Measurements from ENCODE around the gene ACKR4. TPM values are rescaled to one million over a fixed set of nuclear protein-coding genes. Genes with fewer than 3 reads are reported as not detected.

ACKR4 gene
- total RNA-seq, 6 donors from 2014 or later: 3.7 to 8.5 (median 7.2) TPM; not detected in 1

- no peak overlapping the region for H3K4me3 ChIP-seq
- no peaks in the 10 kb centered on the region for H3K4me1 ChIP-seq
- no peak overlapping the region for H3K27ac ChIP-seq
- H3K27me3 ChIP-seq: no peaks in the 10 kb centered on the region
- no peaks in the 10 kb centered on the region for H3K9me3 ChIP-seq
- no peak for TF ChIP-seq POLR2A (IDR thresholded peaks at IDR 0.05)
- no peak for TF ChIP-seq EP300 (IDR thresholded peaks at IDR 0.05)
- TF ChIP-seq CTCF (IDR thresholded peaks at IDR 0.05): no peak
- no peak for TF ChIP-seq POLR2AphosphoS5 (IDR thresholded peaks at IDR 0.05)
- peaks cover 0 to 12% (median 0%) of the 10 kb centered on the region in 4 donors for H3K36me3 ChIP-seq
- no peak for ATAC-seq (ENCODE audit: low FRiP score in 2 of 2)
- DNase-seq: no peak
- WGBS, 2 donors: 81 to 90% methylated on average over 4 of the region's 4 CpGs
These were observed 36.1 kb upstream of the ACKR4 start for GRCh38 chr3:132561003-132561402.

DNA sequence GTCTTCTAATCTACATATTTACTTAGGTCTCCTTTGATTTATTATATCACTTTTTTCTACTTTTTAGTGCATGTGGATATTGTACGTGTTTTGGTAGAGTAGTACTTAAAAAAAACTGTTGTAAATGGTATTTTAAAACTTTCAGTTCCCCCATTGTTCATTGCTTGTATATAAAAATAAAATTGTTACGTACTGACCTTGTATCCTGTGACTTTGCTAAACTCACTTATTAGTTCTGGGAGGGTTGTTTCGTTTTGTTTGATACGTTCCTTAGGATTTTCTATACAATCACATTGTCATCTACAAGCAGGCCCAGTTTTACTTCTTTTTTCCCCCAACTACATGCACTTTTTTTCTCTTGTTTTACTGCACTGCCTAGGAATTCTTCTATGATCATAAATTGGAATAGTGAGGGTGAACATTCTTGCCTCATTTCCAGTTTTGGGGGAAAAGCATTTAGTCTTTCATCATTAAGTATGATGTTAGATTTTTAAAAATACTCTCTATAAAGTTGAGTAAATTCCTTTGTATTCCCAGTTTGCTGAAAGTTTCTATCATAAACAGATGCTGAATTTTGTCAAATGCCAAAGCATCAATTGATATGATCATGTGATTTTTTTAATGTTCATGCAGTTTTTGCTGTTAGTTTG is 33.5 kb upstream of the ACKR4 start:
- DNase-seq: no peak
- no peak for TF ChIP-seq POLR2AphosphoS5 (IDR thresholded peaks at IDR 0.05)
- no peak overlapping the region for H3K27ac ChIP-seq
- peaks cover 0 to 7% (median 0%) of the 10 kb centered on the region in 4 donors for H3K36me3 ChIP-seq
- no peaks in the 10 kb centered on the region for H3K9me3 ChIP-seq
- peak in 1 of 2 donors; percentile 23 for ATAC-seq (ENCODE audit: low FRiP score in 2 of 2)
- 85 to 88% methylated on average over 4 of the region's 4 CpGs for WGBS, 2 donors
- H3K4me1 ChIP-seq: no peaks in the 10 kb centered on the region
- no peaks in the 10 kb centered on the region for H3K27me3 ChIP-seq
- no peak overlapping the region for H3K4me3 ChIP-seq

- WGBS, 2 donors: 76 to 85% methylated on average over 2 of the region's 2 CpGs
- ATAC-seq (ENCODE audit: low FRiP score in 2 of 2) (no peak), DNase-seq (no peak)
- H3K27me3 ChIP-seq: no peaks in the 10 kb centered on the region
- no peaks in the 10 kb centered on the region for H3K4me1 ChIP-seq
- H3K36me3 ChIP-seq: peaks cover 0 to 4% (median 0%) of the 10 kb centered on the region in 4 donors
- TF ChIP-seq CTCF (IDR thresholded peaks at IDR 0.05): no peak
- no peak for TF ChIP-seq POLR2AphosphoS5 (IDR thresholded peaks at IDR 0.05)
- no peak for TF ChIP-seq POLR2A (IDR thresholded peaks at IDR 0.05)
- no peak for TF ChIP-seq EP300 (IDR thresholded peaks at IDR 0.05)
- no peak overlapping the region for H3K4me3 ChIP-seq
- H3K27ac ChIP-seq: no peak overlapping the region
- H3K9me3 ChIP-seq: no peaks in the 10 kb centered on the region
These were observed 33.0 kb upstream of the ACKR4 start for GRCh38 chr3:132564070-132564465.

- Histone ChIP-seq H3K27me3 (no peaks in the 10 kb centered on the region), H3K9me3 (no peaks in the 10 kb centered on the region), H3K36me3 (no peaks in the 10 kb centered on the region), H3K4me1 (no peaks in the 10 kb centered on the region), H3K4me3 (no peak overlapping the region), H3K27ac (no peak overlapping the region)
- WGBS, 2 donors: 79 to 86% methylated on average over 2 of the region's 2 CpGs
- ATAC-seq (ENCODE audit: low FRiP score in 2 of 2): no peak
- no peak for DNase-seq
- no peak for TF ChIP-seq POLR2AphosphoS5 (IDR thresholded peaks at IDR 0.05)
- no peak for TF ChIP-seq CTCF (IDR thresholded peaks at IDR 0.05)
- TF ChIP-seq EP300 (IDR thresholded peaks at IDR 0.05): no peak
- TF ChIP-seq POLR2A (IDR thresholded peaks at IDR 0.05): no peak
These were observed 28.6 kb upstream of the ACKR4 start for GRCh38 chr3:132568422-132568821.

GRCh38 chr3:132569153-132569552 is 27.9 kb upstream of the ACKR4 start:
- WGBS, 2 donors: 51 to 54% methylated on average over 2 of the region's 2 CpGs
- no peak overlapping the region for H3K4me3 ChIP-seq
- H3K4me1 ChIP-seq: no peaks in the 10 kb centered on the region
- no peaks in the 10 kb centered on the region for H3K9me3 ChIP-seq
- no peak overlapping the region for H3K27ac ChIP-seq
- H3K36me3 ChIP-seq: no peaks in the 10 kb centered on the region
- DNase-seq: no peak
- ATAC-seq (ENCODE audit: low FRiP score in 2 of 2): peak in 1 of 2 donors; percentile 62
- no peaks in the 10 kb centered on the region for H3K27me3 ChIP-seq
- TF ChIP-seq CTCF (IDR thresholded peaks at IDR 0.05) (no peak), POLR2A (IDR thresholded peaks at IDR 0.05) (no peak), EP300 (IDR thresholded peaks at IDR 0.05) (no peak), POLR2AphosphoS5 (IDR thresholded peaks at IDR 0.05) (no peak)
